NCI-H2196 (cell line): ENCODE results near the gene SPATS2L.
"Not testable (repeated sequence)": the region's sequence is repeated elsewhere in the genome, so short reads cannot be mapped to it uniquely, and the experiment has no call there.

Experiments used
- DNase-seq: peaks from one replicate; lab custom pipeline; 2025; ENCODE audit not compliant: unreplicated experiment; lab: John Stamatoyannopoulos, UW

SPATS2L gene

GRCh38 chr2:200319548-200320337 lies 13.2 kb downstream of the SPATS2L start:
- no peak for DNase-seq

- DNase-seq, result no peak
Observed at GRCh38 chr2:200320344-200320743, 13.9 kb downstream of the SPATS2L start.

GRCh38 chr2:200320991-200321390 lies 14.5 kb downstream of the SPATS2L start:
- no peak for DNase-seq

GRCh38 chr2:200321780-200322534 lies 15.5 kb downstream of the SPATS2L start:
- DNase-seq, result no peak

- DNase-seq, result no peak
Observed at GRCh38 chr2:200322607-200323006, 16.1 kb downstream of the SPATS2L start.

GRCh38 chr2:200324362-200324761 lies 17.9 kb downstream of the SPATS2L start:
- DNase-seq, result no peak

- no peak for DNase-seq
Observed at GRCh38 chr2:200329384-200329783, 22.9 kb downstream of the SPATS2L start.

GRCh38 chr2:200329798-200330197 lies 23.3 kb downstream of the SPATS2L start:
- no peak for DNase-seq

GRCh38 chr2:200330351-200331060 lies 24.0 kb downstream of the SPATS2L start:
- DNase-seq, result no peak

- no peak for DNase-seq
Observed at GRCh38 chr2:200331061-200331400, 24.5 kb downstream of the SPATS2L start.

- no peak for DNase-seq
Observed at GRCh38 chr2:200335657-200336056, 29.2 kb downstream of the SPATS2L start.

GRCh38 chr2:200336980-200337615 lies 30.6 kb downstream of the SPATS2L start:
- DNase-seq, result no peak

GRCh38 chr2:200337621-200338020 lies 31.1 kb downstream of the SPATS2L start:
- no peak for DNase-seq

- DNase-seq, result no peak
Observed at GRCh38 chr2:200338692-200339091, 32.2 kb downstream of the SPATS2L start.

- no peak for DNase-seq
Observed at GRCh38 chr2:200340508-200341224, 34.2 kb downstream of the SPATS2L start.

- no peak for DNase-seq
Observed at GRCh38 chr2:200341376-200341775, 34.9 kb downstream of the SPATS2L start.

GRCh38 chr2:200342235-200342634 lies 35.7 kb downstream of the SPATS2L start:
- DNase-seq, result no peak

GRCh38 chr2:200342654-200343053 lies 36.2 kb downstream of the SPATS2L start:
- no peak for DNase-seq

GRCh38 chr2:200344202-200344601 lies 37.7 kb downstream of the SPATS2L start:
- DNase-seq, result not testable (repeated sequence)

- DNase-seq, result no peak
Observed at GRCh38 chr2:200345975-200346374, 39.5 kb downstream of the SPATS2L start.

- no peak for DNase-seq
Observed at GRCh38 chr2:200347301-200347700, 40.8 kb downstream of the SPATS2L start.
